HG03565 (cell line): ENCODE measurements around the gene KRTAP5-6.

Experiments used
- ATAC-seq: cut with Tn5 transposase; IDR thresholded peaks from one replicate; pipeline ENCODE4 v1.9.1; 2021; ENCODE audit warnings: mild to moderate bottlenecking, moderate library complexity; ENCODE audit not compliant: unreplicated experiment

Gene KRTAP5-6

DNA sequence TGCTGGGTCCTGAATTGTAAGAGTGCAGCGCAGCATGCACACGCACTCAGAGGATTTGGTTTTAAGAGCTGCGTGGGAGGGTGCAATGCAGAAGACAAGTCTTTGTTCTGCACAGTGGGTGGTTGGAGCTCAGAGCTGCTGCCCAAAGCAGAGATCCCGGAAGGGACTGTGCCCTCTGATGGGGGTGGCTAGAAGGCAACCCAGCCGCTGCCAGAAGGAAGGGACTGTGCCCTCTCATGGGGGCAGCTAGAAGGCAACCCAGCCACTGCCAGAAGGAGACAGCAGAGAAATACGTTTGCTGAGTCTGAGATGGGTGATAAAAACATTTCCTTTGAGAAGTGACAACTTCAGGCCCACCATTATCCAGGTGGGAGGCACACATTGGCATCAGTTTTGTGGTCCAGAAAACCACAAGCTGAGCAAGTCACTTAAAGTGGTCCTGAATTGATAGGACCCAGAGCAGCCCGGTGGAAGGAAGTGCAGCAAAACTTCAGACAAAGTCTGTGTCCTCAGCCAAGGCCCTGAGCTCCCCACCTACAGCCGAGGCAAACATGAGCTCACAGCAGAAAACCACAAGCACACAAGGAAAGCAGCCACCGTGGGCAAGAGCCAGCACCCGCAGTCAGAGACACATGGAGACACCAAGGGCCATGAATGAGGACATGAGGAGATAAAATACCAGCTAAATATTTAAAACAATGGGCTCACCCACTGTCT lies 4.3 kb downstream of the KRTAP5-6 start:
- ATAC-seq, result no peak

DNA sequence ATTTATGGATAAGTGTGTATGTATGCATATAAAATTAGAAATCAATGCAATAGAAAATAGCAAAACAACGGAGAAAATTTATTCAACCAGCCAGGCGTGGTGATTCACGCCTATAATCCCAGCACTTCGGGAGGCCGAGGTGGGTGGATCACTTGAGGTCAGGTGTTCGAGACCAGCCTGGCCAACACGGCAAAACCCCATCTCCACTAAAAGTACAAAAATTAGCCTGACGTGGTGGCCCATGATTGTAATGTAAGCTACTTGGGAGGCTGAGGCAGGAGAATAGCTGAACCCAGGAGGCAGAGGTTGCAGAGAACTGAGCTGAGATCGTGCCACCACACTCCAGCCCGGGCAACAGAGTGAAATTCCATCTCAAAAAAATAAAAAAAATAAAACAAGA lies 5.5 kb downstream of the KRTAP5-6 start:
- no peak for ATAC-seq

DNA sequence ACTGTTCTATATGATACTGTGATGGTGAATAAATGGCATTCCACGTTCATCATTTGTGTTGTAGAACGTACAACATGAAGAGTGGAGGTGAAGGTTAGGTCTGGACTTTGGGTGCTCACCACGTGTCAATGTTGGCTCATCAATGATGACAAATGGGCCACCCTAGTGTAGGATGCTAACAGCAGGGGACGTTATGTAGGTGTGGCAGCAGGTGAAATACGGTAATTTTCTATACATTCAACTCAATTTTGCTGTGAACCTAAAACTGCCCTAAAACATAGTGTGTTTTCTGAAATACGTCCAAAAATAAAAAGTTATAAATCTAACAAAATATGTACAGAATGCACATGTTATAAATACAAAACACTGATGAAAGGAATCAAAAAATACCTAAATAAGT lies 6.2 kb downstream of the KRTAP5-6 start:
- no peak for ATAC-seq

DNA sequence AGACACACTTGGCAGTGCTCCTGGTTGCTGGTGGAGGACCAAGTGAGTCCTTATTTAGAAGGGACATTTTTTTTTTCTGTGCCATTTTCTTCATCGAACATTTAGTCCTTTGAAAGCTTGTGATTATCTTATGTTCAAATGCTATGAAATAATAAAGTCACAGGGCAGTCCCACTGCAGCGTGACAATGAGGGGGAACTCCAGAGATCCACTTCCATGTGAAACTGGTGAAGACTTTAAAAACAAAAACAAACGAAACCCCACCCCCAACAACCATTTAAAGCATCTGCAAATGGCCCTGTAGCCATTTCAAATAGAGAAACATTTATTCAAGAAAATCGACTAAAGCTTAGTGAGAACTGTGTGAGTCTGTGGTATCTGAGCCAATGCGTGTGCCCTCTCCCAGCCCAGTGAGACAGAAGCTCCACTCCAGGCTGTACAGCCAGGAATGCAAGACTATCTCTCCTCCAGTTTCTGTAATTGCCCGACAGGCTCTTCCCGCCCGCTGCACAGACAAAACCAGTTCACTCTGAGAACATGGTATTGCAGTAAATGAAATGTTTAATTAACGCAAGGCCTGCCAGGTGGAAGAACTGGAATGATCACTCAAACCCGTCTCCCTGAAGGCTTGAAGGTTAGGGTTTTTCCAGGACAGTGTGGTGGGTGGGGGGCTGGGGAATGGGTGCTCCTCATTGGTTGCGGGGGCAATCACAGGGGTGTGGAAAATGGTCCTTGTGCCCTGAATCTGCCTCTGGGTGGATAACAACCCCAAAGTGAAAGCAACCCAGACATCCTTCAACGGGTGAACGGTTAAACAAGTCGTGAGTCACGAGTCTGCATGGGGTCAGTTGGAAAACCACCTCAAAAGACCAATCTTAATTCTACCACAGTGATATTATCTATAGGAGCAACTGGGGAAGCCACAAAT lies 8.4 kb downstream of the KRTAP5-6 start:
- no peak for ATAC-seq

DNA sequence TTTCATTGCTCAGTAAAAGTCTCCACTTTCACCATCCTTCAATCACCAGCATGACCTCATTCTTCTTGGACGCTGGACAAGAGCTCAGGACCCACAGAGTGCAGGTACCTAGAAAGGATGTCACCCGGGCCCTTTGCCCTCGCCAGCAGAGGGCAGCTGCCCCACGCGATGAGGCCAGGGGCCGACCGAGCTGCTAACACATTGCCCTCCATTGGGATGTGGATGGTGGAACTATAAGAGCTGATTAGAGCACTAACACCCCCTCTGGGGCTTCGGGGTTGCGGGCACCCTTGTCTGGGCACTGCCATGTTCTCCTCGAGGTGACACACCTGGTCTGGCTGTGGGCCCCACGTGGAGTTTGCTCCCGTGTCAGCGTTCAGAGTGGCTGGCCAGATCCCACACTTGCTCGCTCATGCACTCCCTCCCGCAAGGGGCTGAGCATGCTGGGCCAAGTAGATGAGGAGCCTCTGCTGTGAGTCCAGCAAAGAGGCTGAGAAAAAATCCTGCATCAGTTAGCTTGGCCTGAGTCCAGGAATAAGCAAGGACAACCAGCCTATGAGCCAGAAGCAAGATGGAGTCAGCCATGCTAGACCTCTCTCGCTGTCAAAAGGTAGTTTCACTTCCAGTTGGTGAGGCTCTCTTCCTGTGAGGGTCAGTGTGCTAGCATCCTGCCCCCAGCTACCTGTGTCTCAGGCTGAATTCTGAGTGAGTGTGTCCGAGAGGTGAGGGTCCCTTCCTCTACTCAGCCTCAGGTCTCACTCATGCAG lies 9.8 kb downstream of the KRTAP5-6 start:
- no peak for ATAC-seq

DNA sequence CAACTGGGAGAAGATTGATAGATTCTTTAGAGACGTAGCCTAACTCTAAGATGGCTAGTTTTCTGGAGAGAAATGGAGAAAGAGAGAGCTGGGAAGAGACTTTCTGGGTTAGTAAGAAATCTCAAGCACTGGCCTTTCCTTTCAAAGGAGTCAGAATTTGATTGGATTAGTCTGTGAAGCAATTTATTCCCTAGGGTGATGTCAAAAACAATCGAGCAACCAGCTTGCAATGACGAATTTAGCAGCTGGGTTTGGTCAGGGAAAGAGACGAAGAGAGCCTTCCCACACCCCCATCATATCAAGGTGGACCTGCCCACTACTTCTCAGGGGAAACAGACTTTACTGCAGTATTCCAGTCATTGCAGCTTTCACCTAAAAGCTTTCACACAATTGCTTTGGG lies 10.8 kb downstream of the KRTAP5-6 start:
- no peak for ATAC-seq

DNA sequence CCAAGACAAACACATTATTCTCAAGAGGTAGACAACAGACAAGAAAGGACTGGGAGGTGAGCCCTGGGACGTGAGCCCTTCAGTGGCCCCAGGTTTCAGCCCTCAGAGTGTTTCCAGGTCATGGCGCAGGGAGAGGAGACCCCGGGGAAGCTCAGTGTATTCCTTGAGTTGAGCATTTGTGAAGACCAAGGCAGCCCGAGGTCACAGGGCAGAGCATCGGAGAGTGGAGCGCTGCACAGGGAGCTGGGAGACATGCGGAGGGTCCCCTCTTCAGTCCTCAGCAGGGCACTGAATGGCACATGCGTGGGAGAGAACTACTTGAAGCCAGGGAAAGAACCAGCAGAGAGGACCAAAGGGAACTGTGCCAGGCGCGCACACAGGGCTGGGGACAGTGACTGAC lies 11.7 kb downstream of the KRTAP5-6 start:
- ATAC-seq, result no peak

DNA sequence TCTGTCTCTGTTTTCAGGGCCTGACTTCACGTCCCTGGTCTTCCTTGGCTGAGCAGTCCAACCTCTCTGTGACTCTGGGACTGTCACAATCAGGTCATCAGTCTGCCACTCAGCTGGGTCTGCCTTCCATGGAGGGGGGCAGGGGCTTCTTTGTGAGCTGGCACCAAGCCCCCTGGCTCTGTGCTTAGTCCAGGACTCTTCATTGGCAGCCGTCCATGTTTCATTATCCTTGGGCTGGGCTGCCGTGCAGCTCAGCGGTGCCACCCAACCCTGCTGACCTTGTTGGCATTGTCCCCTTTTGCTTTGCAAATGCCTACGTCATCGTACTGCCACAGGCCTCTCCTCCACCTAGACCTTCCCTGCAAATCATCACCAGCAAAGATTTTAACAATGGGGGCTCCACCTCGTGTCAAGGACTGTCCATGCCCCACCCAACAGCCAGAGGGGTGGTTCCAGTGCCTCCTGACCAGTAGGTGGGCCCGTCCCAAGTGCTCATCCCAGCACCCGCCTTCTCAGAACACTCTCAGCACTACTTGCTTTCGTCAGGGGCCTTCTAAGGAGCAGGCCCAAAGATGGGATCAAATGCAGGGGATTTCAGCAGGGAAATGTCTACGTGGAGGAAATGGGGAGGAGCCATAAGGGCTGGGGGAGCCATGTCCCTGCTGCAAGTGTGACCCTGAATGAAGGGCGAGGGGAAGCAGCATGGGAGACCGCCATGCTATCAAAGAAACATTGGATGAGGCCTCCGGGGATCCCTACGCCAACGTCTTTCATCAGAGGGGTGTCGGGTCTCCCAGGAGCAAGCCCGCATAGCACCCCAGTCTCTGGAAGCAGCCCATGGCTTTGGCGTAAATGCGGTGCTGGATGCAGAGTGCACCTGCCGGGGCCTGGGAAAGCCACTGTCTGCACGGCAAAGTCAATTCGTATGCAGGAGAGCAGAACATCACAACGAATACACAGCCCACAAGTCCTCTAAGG lies 18.2 kb downstream of the KRTAP5-6 start:
- ATAC-seq, result no peak

DNA sequence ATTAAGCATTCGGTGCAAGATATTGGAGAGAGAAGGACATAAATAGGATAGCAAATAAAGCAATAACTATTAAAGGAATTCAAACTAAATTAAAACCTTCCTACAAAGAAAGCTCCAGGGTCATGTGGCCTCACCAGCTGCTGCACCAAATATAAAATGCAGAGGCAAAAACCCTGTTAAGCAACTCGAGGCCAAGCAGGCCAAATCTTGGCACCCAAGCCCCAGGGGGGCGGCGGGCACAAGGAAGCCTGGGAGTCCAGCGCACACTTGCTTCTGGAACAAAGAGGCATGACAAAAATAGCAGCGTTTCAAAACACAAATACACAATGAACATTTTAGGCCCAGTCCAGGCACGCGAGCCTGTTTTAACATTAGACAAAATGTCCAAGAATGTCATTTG lies 20.8 kb downstream of the KRTAP5-6 start:
- ATAC-seq, result no peak

DNA sequence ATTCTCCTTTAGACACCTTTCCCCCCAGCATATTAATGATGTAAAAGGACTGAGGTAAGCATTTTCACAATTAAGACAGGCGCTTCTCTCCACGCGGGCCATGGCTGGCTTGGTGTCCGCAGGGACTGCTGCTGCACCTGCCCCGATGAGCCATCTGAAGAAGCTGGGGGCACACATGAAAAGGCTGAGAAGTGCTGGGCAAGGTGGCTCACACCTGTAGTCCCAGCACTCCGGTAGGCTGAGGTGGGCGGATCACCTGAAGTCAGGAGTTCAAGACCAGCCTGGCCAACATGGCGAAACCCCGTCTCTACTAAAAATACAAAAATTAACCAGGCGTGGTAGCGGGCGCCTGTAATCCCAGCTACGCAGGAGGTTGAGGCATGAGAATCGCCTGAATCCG lies 21.3 kb downstream of the KRTAP5-6 start:
- no peak for ATAC-seq

DNA sequence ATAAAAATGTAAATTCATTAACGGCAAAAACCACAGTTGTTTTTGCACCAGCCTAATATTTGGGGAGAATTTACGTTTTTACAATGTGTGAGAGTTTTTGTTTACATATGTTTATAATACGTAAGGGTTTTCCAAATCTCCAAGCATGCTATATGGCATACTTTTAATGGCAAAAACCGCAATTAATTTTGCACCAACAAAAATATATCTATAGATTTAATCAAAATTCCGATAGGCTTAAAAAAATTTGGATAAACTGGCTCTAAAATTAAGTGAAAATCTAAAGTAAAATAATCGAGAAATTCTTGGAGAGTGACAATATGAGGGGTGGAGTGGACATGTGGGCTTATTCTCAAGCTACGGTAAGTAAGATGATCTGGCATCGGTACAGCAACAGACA lies 22.8 kb downstream of the KRTAP5-6 start:
- no peak for ATAC-seq

DNA sequence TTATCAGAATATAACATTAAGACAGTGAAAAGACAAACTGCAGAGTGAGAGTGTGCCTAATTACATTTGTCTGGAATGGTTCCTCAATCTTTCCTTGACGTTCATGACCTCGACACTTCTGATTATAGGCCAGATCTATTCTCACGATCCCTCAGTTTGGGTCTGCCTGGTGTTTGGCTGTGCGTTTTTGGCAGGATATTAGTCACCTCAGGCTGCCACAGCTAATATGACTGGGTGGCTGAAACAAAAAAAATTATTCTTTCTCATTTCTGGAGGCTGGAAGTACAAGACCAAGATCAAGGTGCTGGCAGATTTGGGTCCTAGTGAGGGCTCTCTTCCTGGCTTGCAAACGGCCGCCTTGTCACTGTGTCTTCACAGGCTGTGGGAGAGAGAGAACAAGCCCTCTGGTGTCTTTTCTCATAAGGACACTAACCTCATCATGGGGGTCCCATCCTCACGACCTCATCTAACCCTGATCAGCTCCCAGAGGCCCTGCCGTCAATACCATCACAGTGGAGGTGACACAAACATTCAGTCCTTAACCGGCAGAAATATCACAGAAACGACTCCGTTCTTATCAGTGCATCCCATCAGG lies 30.2 kb downstream of the KRTAP5-6 start:
- no peak for ATAC-seq

DNA sequence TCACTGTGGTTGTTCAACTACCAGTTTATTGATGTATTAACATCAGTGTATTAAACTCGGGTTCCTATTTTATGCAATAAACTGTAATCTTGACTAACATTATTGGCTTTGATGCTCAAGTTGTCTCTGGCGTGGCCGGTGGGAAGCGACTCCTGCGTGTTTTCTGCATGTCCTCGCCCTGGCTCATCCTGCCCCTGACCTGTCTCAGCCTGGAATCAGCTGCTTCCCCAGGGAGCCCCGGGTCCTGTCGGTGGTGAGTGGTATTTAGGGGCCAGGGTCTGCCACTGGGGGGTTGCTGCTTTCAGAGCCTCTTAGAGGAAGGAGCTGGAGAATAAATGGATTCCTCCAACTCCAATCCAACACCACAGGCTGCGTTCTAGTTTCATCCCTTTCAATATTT lies 30.9 kb downstream of the KRTAP5-6 start:
- ATAC-seq, result no peak

DNA sequence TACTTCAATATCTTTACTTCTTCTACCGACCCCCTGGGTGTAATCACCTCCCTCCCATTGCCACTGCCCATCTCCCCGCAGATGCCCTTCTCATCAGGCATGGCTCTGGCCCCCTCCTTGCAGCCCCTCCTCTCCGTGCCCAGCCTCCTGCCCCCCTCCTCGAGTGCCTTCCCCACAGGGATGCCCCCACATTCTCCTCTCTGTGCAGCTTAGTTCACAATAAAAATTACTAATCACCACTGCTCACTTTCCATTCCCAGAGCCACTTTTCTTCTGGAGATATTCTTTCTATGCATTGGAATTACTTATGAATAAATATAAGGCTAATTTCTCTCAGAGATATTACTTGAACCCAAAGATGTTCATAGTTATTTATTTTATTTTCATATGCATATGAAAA lies 31.3 kb downstream of the KRTAP5-6 start:
- no peak for ATAC-seq

DNA sequence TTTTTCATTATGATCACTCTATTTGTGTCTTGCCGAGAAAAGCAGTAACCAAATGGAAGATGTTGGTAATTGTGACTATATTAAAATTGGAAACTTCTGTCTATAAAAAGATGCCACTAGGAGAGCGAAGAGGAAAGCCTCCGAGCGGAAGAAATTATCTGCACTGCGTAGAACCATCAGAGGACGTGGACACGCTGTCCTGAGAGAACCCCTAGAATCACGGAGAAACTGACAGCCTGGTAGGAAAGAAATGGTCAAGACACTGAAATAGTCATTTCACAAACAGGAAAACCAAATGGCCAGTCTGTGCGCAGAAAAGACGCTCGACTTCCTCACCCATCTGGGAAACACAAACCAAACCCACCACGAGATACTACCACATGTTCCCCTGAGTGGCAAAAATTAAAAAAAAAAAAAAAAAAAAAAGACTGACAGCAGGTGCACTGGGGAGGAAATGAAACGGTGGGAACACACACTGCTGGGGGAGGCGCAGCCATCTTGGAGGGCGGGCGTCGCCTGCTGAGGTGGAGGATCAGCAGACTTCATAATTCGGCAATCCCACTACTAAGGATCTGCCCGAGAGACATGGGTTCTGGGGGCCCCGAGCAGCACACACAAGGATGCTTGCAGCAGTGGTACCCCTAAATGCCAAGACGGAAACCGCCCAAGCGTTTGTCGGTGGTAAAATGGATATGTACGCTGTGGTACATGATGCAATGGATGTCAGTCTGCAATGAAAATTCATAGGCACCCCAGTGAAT lies 32.1 kb downstream of the KRTAP5-6 start:
- no peak for ATAC-seq

DNA sequence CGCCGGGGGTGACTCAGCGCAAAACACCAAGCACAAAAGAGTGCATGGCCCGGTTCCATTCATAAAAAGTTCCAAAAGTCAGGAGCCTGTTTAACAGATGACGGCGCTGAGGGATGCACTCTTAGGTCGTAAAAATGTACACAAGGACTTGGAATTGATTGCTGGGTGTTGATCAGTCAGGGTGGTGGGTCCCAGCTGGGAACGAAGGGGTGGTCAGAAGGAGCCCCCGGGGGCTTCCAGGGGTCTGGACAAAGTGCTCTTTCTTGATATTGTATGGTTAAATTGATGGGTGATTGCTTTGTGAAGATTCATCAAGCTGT lies 32.7 kb downstream of the KRTAP5-6 start:
- ATAC-seq, result no peak

DNA sequence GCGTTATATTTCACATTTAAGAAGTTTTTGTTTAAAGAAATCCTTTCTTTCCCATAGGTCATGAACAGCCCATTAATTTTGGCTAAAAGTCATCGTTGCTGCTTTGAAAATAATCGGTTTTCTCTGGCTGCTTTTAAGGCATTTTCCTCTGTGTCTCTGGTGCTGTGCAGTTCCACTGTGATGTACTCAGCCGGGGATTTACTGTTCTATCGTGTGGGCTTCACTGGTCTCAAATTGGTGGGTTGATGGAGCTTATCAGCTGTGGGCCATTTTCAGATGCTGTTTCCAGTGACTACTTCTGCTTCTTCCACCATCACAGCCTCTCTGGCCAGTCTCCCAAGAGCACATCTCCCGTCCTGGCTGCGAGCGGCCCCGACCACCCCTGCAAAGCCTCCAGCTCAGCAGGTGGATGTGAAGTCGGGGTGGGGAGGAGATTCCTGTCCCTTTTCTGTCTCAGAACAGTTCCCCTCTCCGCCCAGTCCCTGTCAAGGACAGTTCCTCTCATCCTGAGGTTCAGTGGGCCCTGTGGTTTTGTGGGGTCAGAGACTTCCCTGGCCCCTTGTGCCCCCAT lies 33.1 kb downstream of the KRTAP5-6 start:
- no peak for ATAC-seq

DNA sequence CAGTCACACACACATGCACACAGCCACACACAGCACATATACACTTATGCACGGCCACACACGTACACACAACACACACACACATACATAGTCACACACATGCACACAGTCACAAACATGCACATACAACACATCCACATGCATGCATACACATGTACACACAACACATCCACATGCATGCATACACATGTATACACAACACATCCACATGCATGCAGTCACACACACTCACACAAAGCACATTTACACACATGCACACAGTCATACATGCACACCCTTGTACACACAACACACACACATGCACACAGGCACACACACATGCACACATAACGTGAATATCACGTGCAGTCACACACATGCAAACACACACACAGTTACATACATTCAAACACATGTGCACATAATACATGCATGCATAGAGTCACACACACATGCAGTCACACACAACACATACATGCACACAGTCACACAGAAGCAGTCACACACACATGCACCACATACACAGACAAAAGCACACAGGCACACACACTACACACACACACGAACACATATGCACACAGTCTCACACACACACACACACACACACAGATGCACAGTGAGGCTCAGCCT lies 34.6 kb downstream of the KRTAP5-6 start:
- no peak for ATAC-seq
